KMS-11 (cell line): ENCODE measurements around the gene SLC66A3.

Experiments
- H2AFZ ChIP-seq: fragments of 200-600 bp; sonication (generic); 2 replicates; pipeline ENCODE4 v1.6.1; 2016; ENCODE audit warnings: antibody characterized with exemption, mixed run types, low read depth
- H3K27ac ChIP-seq: fragments of 200-600 bp; sonication (generic); 2 replicates; pipeline ENCODE4 v1.6.1; 2016; ENCODE audit warnings: mild to moderate bottlenecking, mixed run types
- H3K27me3 ChIP-seq: fragments of 200-600 bp; sonication (generic); 2 replicates; pipeline ENCODE4 v1.6.1; 2017; ENCODE audit warnings: mild to moderate bottlenecking, low read depth, mixed run types, moderate library complexity; ENCODE audit not compliant: insufficient read depth
- H3K36me3 ChIP-seq: fragments of 200-600 bp; sonication (generic); 2 replicates; pipeline ENCODE4 v1.6.1; 2017; ENCODE audit warnings: mild to moderate bottlenecking, mixed run types; ENCODE audit not compliant: insufficient read depth
- H3K4me1 ChIP-seq: fragments of 200-600 bp; sonication (generic); 2 replicates; pipeline ENCODE4 v1.6.1; 2016; ENCODE audit warnings: mild to moderate bottlenecking, low read depth, mixed run types; ENCODE audit not compliant: poor library complexity, severe bottlenecking
- H3K4me2 ChIP-seq: fragments of 200-600 bp; sonication (generic); 2 replicates; pipeline ENCODE4 v1.7.0; 2016; ENCODE audit warnings: mild to moderate bottlenecking, mixed run types
- H3K4me3 ChIP-seq: fragments of 200-600 bp; sonication (generic); IDR thresholded peaks from 2 replicates; pipeline ENCODE4 v1.6.1; 2017; ENCODE audit warnings: low read depth, low read length, mixed read lengths; ENCODE audit not compliant: insufficient read depth
- H3K79me2 ChIP-seq: fragments of 200-600 bp; sonication (generic); 2 replicates; pipeline ENCODE4 v1.6.1; 2016; ENCODE audit warnings: low read depth, mixed run types; ENCODE audit not compliant: insufficient read depth
- H3K9ac ChIP-seq: fragments of 200-600 bp; sonication (generic); 2 replicates; pipeline ENCODE4 v1.6.1; 2016; ENCODE audit warnings: mild to moderate bottlenecking, mixed run types
- H4K20me1 ChIP-seq: fragments of 200-600 bp; sonication (generic); 2 replicates; pipeline ENCODE4 v1.6.1; 2016; ENCODE audit warnings: mild to moderate bottlenecking, mixed run types; ENCODE audit not compliant: insufficient read depth
- CTCF ChIP-seq: fragments of 200-600 bp; sonication (generic); conservative IDR thresholded peaks from 2 replicates; pipeline ENCODE4 v1.6.1; 2017; ENCODE audit warnings: low read depth, mild to moderate bottlenecking, antibody characterized with exemption, low read length, moderate library complexity, mixed read lengths

Gene SLC66A3

GRCh38 chr2:11182951-11183350, 27.7 kb downstream of the SLC66A3 start:
- H3K9ac ChIP-seq, result no peak overlapping the region
- no peaks in the 10 kb centered on the region for H3K79me2 ChIP-seq
- no peak overlapping the region for H3K4me2 ChIP-seq
- H3K4me3 ChIP-seq, result no peak overlapping the region
- no peak overlapping the region for H2AFZ ChIP-seq
- H3K36me3 ChIP-seq, result no peaks in the 10 kb centered on the region
- TF ChIP-seq CTCF, result no peak
- no peaks in the 10 kb centered on the region for H3K27me3 ChIP-seq
- H3K27ac ChIP-seq, result no peak overlapping the region
- H3K4me1 ChIP-seq, result no peaks in the 10 kb centered on the region
- H4K20me1 ChIP-seq, result no peaks in the 10 kb centered on the region

- TF ChIP-seq CTCF, result no peak
- H2AFZ ChIP-seq, result no peak overlapping the region
- H3K4me1 ChIP-seq, result no peaks in the 10 kb centered on the region
- no peaks in the 10 kb centered on the region for H3K27me3 ChIP-seq
- H3K79me2 ChIP-seq, result no peaks in the 10 kb centered on the region
- H3K9ac ChIP-seq, result no peak overlapping the region
- no peaks in the 10 kb centered on the region; the same call in 1 of the 2 replicates for H3K36me3 ChIP-seq
- no peak overlapping the region for H3K4me2 ChIP-seq
- no peak overlapping the region for H3K27ac ChIP-seq
- H3K4me3 ChIP-seq, result no peak overlapping the region
- no peaks in the 10 kb centered on the region for H4K20me1 ChIP-seq
Measured at GRCh38 chr2:11186145-11186544, 30.9 kb downstream of the SLC66A3 start.

- H3K4me2 ChIP-seq, result no peak overlapping the region
- H3K27me3 ChIP-seq, result no peaks in the 10 kb centered on the region
- no peak overlapping the region for H3K9ac ChIP-seq
- H3K79me2 ChIP-seq, result no peaks in the 10 kb centered on the region
- H4K20me1 ChIP-seq, result no peaks in the 10 kb centered on the region
- H3K36me3 ChIP-seq, result no peaks in the 10 kb centered on the region; the same call in 1 of the 2 replicates
- TF ChIP-seq CTCF, result no peak
- H3K4me3 ChIP-seq, result no peak overlapping the region
- H2AFZ ChIP-seq, result no peak overlapping the region
- no peaks in the 10 kb centered on the region for H3K4me1 ChIP-seq
- H3K27ac ChIP-seq, result no peak overlapping the region
Measured at GRCh38 chr2:11187083-11187619, 31.9 kb downstream of the SLC66A3 start.

GRCh38 chr2:11187731-11188130, 32.5 kb downstream of the SLC66A3 start:
- no peak overlapping the region for H3K4me3 ChIP-seq
- no peaks in the 10 kb centered on the region for H4K20me1 ChIP-seq
- no peaks in the 10 kb centered on the region for H3K79me2 ChIP-seq
- H3K4me1 ChIP-seq, result no peaks in the 10 kb centered on the region
- H3K27ac ChIP-seq, result no peak overlapping the region
- TF ChIP-seq CTCF, result no peak
- H3K4me2 ChIP-seq, result no peak overlapping the region
- no peaks in the 10 kb centered on the region; the same call in 1 of the 2 replicates for H3K36me3 ChIP-seq
- H3K9ac ChIP-seq, result no peak overlapping the region
- no peak overlapping the region for H2AFZ ChIP-seq
- H3K27me3 ChIP-seq, result no peaks in the 10 kb centered on the region
